ENCODE data around the gene ZBP1.
A peak's percentile ranks its signal among the peaks of the same experiment; 100 is the strongest.

ZBP1 gene

DNA sequence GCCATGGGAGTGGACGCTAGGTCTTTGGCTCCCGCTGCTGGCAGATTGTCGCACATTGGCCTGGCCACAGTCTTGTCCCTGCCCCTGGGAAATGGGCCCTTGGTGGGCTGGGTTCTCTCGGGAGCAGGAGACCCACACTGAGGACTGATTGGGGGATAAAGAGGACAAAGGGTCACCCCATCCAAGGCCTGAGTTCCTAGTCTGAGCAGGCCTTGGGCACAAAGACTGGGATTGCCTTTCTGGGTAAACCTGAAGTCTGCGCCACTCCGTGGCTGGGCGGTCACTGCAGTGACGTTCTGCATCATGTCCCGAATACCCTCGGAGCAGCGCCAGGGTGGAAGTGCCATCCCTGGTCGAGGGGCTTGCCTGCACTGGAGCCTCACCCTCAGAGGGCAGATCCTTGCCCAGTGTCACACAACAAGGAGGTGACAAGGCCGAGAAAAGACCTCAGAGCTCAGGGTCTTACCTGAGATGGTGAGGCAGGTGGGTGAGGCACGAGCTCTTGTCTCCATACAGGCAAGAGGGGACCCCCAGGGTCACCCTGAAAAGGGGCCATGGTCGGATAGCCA, 36.1 kb upstream of the ZBP1 start:
- H3K23ac ChIP-seq (ENCODE audit: low read length), result no peak overlapping the region
- H3K9me3 ChIP-seq (ENCODE audit: insufficient read depth, low read depth, low read length), result no peaks in the 10 kb centered on the region
- no peak for DNase-seq
- peaks cover 2% of the 10 kb centered on the region for H3K79me2 ChIP-seq (ENCODE audit: control insufficient read depth, insufficient read depth, low read length, poor library complexity)
- no peak overlapping the region for H3K4me3 ChIP-seq (ENCODE audit: low read depth, low read length)
- no peak overlapping the region for H2BK12ac ChIP-seq (ENCODE audit: low read length)
- H3K27me3 ChIP-seq (ENCODE audit: insufficient read depth, low read length), result no peaks in the 10 kb centered on the region
- no peak overlapping the region for H3K18ac ChIP-seq (ENCODE audit: low read length)
- H2BK5ac ChIP-seq (ENCODE audit: low read depth, low read length, poor library complexity), result no peak overlapping the region
- peaks cover 64 to 65% of the 10 kb centered on the region in 2 experiments for H3K36me3 ChIP-seq (ENCODE audit: control insufficient read depth in 1 of 2, insufficient read depth in 2 of 2, low read length in 2 of 2)
- no peaks in the 10 kb centered on the region for H3K79me1 ChIP-seq (ENCODE audit: low read length)
- H4K12ac ChIP-seq (ENCODE audit: low read depth, low read length), result no peak overlapping the region
- no peak overlapping the region for H4K8ac ChIP-seq (ENCODE audit: low read depth, low read length)
- H2AFZ ChIP-seq (ENCODE audit: insufficient read depth, low read length, poor library complexity), result no peak overlapping the region
- no peak overlapping the region for H3K4me2 ChIP-seq (ENCODE audit: low read length)
- WGBS (ENCODE audit: extremely low coverage, insufficient coverage, insufficient read length), result no CpG with 5 or more reads among the region's 15 CpGs
- H3K14ac ChIP-seq (ENCODE audit: low read length), result no peak overlapping the region
- no peak overlapping the region for H3K4ac ChIP-seq (ENCODE audit: low read depth, low read length)
- no peak overlapping the region for H2BK120ac ChIP-seq (ENCODE audit: insufficient read depth, low read length, poor library complexity)
- no peak overlapping the region for H2AK5ac ChIP-seq (ENCODE audit: low read length)
- H3K4me1 ChIP-seq (ENCODE audit: control insufficient read depth in 1 of 2, insufficient read depth in 2 of 2, low read length in 2 of 2), result peaks cover 16 to 18% of the 10 kb centered on the region in 2 experiments
- H4K91ac ChIP-seq (ENCODE audit: low read depth, low read length), result no peak overlapping the region
- no peak overlapping the region for H3K9ac ChIP-seq (ENCODE audit: low read length)
- H3K27ac ChIP-seq (ENCODE audit: low read depth, low read length), result no peak overlapping the region

DNA sequence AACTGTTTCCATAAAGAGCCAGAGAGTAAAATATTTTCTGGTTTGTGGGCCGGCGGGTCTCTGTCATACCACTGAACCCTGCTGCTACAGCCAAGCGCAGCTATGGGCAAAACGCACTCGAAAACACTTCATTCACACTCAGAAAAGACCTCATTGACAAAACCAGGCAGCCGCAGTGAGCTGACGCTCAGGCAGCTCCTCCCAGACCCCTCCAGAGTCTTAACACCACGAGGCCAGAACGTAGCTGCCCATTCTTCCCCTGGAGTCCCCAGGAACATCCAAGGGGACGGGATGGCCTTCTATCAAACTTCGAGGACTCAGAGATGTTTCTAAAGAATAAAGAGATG, 35.6 kb upstream of the ZBP1 start:
- no peak overlapping the region for H3K23ac ChIP-seq (ENCODE audit: low read length)
- peaks cover 16 to 18% of the 10 kb centered on the region in 2 experiments for H3K4me1 ChIP-seq (ENCODE audit: control insufficient read depth in 1 of 2, insufficient read depth in 2 of 2, low read length in 2 of 2)
- H3K27me3 ChIP-seq (ENCODE audit: insufficient read depth, low read length), result no peaks in the 10 kb centered on the region
- no peak overlapping the region for H3K4me2 ChIP-seq (ENCODE audit: low read length)
- no peaks in the 10 kb centered on the region for H3K9me3 ChIP-seq (ENCODE audit: insufficient read depth, low read depth, low read length)
- no peak overlapping the region for H3K14ac ChIP-seq (ENCODE audit: low read length)
- no peak overlapping the region for H4K8ac ChIP-seq (ENCODE audit: low read depth, low read length)
- H2BK120ac ChIP-seq (ENCODE audit: insufficient read depth, low read length, poor library complexity), result no peak overlapping the region
- H2BK12ac ChIP-seq (ENCODE audit: low read length), result no peak overlapping the region
- no peak overlapping the region for H3K4me3 ChIP-seq (ENCODE audit: low read depth, low read length)
- peaks cover 67 to 70% of the 10 kb centered on the region in 2 experiments for H3K36me3 ChIP-seq (ENCODE audit: control insufficient read depth in 1 of 2, insufficient read depth in 2 of 2, low read length in 2 of 2)
- H3K4ac ChIP-seq (ENCODE audit: low read depth, low read length), result no peak overlapping the region
- DNase-seq, result no peak
- peaks cover under 1% of the 10 kb centered on the region for H3K79me2 ChIP-seq (ENCODE audit: control insufficient read depth, insufficient read depth, low read length, poor library complexity)
- H4K91ac ChIP-seq (ENCODE audit: low read depth, low read length), result no peak overlapping the region
- H2BK5ac ChIP-seq (ENCODE audit: low read depth, low read length, poor library complexity), result no peak overlapping the region
- H3K9ac ChIP-seq (ENCODE audit: low read length), result no peak overlapping the region
- H4K12ac ChIP-seq (ENCODE audit: low read depth, low read length), result no peak overlapping the region
- WGBS (ENCODE audit: extremely low coverage, insufficient coverage, insufficient read length), result no CpG with 5 or more reads among the region's 11 CpGs
- H3K18ac ChIP-seq (ENCODE audit: low read length), result no peak overlapping the region
- H2AFZ ChIP-seq (ENCODE audit: insufficient read depth, low read length, poor library complexity), result no peak overlapping the region
- H3K27ac ChIP-seq (ENCODE audit: low read depth, low read length), result no peak overlapping the region
- H2AK5ac ChIP-seq (ENCODE audit: low read length), result no peak overlapping the region
- no peaks in the 10 kb centered on the region for H3K79me1 ChIP-seq (ENCODE audit: low read length)

GRCh38 chr20:57654998-57655808, 35.0 kb upstream of the ZBP1 start:
- Histone ChIP-seq H3K36me3 (ENCODE audit: control insufficient read depth in 1 of 2, insufficient read depth in 2 of 2, low read length in 2 of 2) (peaks cover 73 to 75% of the 10 kb centered on the region in 2 experiments), H3K27ac (ENCODE audit: low read depth, low read length) (no peak overlapping the region), H2AFZ (ENCODE audit: insufficient read depth, low read length, poor library complexity) (no peak overlapping the region), H3K4ac (ENCODE audit: low read depth, low read length) (no peak overlapping the region), H3K23ac (ENCODE audit: low read length) (no peak overlapping the region), H3K14ac (ENCODE audit: low read length) (no peak overlapping the region), H2AK5ac (ENCODE audit: low read length) (no peak overlapping the region), H3K79me1 (ENCODE audit: low read length) (no peaks in the 10 kb centered on the region), H2BK5ac (ENCODE audit: low read depth, low read length, poor library complexity) (no peak overlapping the region), H2BK12ac (ENCODE audit: low read length) (no peak overlapping the region), H4K12ac (ENCODE audit: low read depth, low read length) (no peak overlapping the region), H2BK120ac (ENCODE audit: insufficient read depth, low read length, poor library complexity) (no peak overlapping the region), H3K4me3 (ENCODE audit: low read depth, low read length) (no peak overlapping the region), H3K4me1 (ENCODE audit: control insufficient read depth in 1 of 2, insufficient read depth in 2 of 2, low read length in 2 of 2) (peaks cover 16 to 18% of the 10 kb centered on the region in 2 experiments), H4K91ac (ENCODE audit: low read depth, low read length) (peak overlapping the region; percentile 20), H3K27me3 (ENCODE audit: insufficient read depth, low read length) (no peaks in the 10 kb centered on the region), H3K79me2 (ENCODE audit: control insufficient read depth, insufficient read depth, low read length, poor library complexity) (no peaks in the 10 kb centered on the region), H4K8ac (ENCODE audit: low read depth, low read length) (no peak overlapping the region), H3K9ac (ENCODE audit: low read length) (no peak overlapping the region), H3K18ac (ENCODE audit: low read length) (no peak overlapping the region), H3K9me3 (ENCODE audit: insufficient read depth, low read depth, low read length) (no peaks in the 10 kb centered on the region), H3K4me2 (ENCODE audit: low read length) (no peak overlapping the region)
- DNase-seq, result no peak
- no CpG with 5 or more reads among the region's 22 CpGs for WGBS (ENCODE audit: extremely low coverage, insufficient coverage, insufficient read length)

DNA sequence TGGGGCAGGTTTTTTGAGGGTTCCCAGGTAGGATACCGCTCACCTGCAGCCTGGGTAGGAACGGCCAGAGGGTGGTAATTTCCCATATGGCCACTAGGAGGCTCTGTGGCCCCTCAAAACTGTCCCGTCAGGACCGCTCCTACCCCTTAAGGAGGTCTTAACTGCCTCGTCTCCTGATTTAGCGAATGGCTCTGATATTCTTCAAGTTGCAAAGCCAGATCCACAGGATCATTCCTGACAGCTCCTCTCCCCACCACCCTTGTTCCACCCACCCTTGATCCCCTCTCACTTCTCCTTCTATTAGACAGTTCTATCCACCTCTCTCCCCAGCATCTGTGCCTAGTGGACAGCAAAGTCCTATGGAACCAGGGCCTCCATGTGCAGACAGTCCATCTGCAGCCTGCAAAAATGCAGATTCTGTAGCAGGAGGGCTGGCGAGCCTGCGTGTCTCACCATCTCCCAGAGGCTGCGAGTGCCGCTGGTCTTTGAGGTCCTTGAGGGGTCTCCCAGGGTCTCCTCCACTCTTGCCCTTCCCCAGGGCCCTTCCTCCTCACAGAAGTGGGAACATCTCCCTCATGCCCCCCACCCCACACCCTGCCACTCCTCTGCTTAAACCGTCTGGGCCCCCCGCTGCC, 34.3 kb upstream of the ZBP1 start:
- Histone ChIP-seq H3K9ac (ENCODE audit: low read length) (no peak overlapping the region), H2AK5ac (ENCODE audit: low read length) (no peak overlapping the region), H3K4ac (ENCODE audit: low read depth, low read length) (no peak overlapping the region), H3K18ac (ENCODE audit: low read length) (no peak overlapping the region), H3K36me3 (ENCODE audit: control insufficient read depth in 1 of 2, insufficient read depth in 2 of 2, low read length in 2 of 2) (peaks cover 73 to 74% of the 10 kb centered on the region in 2 experiments), H2BK5ac (ENCODE audit: low read depth, low read length, poor library complexity) (no peak overlapping the region), H4K12ac (ENCODE audit: low read depth, low read length) (no peak overlapping the region), H3K23ac (ENCODE audit: low read length) (no peak overlapping the region), H3K4me2 (ENCODE audit: low read length) (no peak overlapping the region), H2BK12ac (ENCODE audit: low read length) (no peak overlapping the region), H3K79me2 (ENCODE audit: control insufficient read depth, insufficient read depth, low read length, poor library complexity) (no peaks in the 10 kb centered on the region), H3K4me3 (ENCODE audit: low read depth, low read length) (no peak overlapping the region), H2BK120ac (ENCODE audit: insufficient read depth, low read length, poor library complexity) (no peak overlapping the region), H3K27ac (ENCODE audit: low read depth, low read length) (no peak overlapping the region), H3K14ac (ENCODE audit: low read length) (no peak overlapping the region), H3K79me1 (ENCODE audit: low read length) (no peaks in the 10 kb centered on the region), H3K9me3 (ENCODE audit: insufficient read depth, low read depth, low read length) (no peaks in the 10 kb centered on the region), H3K27me3 (ENCODE audit: insufficient read depth, low read length) (no peaks in the 10 kb centered on the region), H4K91ac (ENCODE audit: low read depth, low read length) (peak overlapping the region; percentile 20), H3K4me1 (ENCODE audit: control insufficient read depth in 1 of 2, insufficient read depth in 2 of 2, low read length in 2 of 2) (peaks cover 16 to 18% of the 10 kb centered on the region in 2 experiments), H2AFZ (ENCODE audit: insufficient read depth, low read length, poor library complexity) (no peak overlapping the region), H4K8ac (ENCODE audit: low read depth, low read length) (no peak overlapping the region)
- WGBS (ENCODE audit: extremely low coverage, insufficient coverage, insufficient read length), result no CpG with 5 or more reads among the region's 12 CpGs
- peak; percentile 47 to 76 for DNase-seq

All from trophoblast cell (in vitro differentiated cells and primary cell).